22Rv1 (cell line): Measurements from ENCODE around the gene PAK5.

ENCODE experiments used
- CTCF ChIP-seq: fragments of 450-650 bp; IDR thresholded peaks from 2 replicates; pipeline ENCODE4 v1.5.1; 2017; ENCODE audit warnings: mild to moderate bottlenecking
- ZFX ChIP-seq: fragments of 450-650 bp; IDR thresholded peaks from 2 replicates; pipeline ENCODE4 v1.6.1; 2017; ENCODE audit warnings: antibody characterized with exemption, borderline replicate concordance

- TF ChIP-seq CTCF (no peak), ZFX (no peak)
These were observed 343.2 kb downstream of the PAK5 start for GRCh38 chr20:9495701-9496100.
